ENCODE data around the gene RAD54L2. TPM values are rescaled to one million over a fixed set of nuclear protein-coding genes. Genes with fewer than 3 reads are reported as not detected.
"Not testable (repeated sequence)": the region's sequence is repeated elsewhere in the genome, so short reads cannot be mapped to it uniquely, and the experiment has no call there.

RAD54L2 gene
- total RNA-seq, 2 experiments from 2014 or later, result 24.9 to 27.4 TPM

DNA sequence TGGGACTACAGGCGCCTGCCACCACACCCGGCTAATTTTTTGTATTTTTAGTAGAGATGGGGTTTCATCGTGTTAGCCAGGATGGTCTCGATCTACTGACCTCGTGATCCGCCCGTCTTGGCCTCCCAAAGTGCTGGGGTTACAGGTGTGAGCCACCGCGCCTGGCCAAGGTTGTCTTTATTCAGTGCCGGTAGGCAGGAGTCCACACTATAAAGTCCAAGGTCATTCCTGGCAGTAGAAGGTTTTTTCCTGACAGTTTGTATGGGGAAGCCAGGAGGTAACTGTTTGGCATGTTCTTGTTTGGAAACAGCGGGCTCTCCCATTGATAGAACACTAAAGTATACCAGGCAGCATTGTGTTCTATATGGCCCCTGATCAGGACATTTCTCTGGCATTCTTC is 4.1 kb downstream of the RAD54L2 start:
- Mint-ChIP-seq H3K36me3 (ENCODE audit: low read depth) (peaks cover 17% of the 10 kb centered on the region), H3K4me1 (peaks cover 31% of the 10 kb centered on the region)
- CTCF ChIA-PET, result interaction anchor here (5.7 kb wide), 1 partner anchor 42 kb away, joined by 59 read pairs; the partner anchor contains the start of gene DCAF1
- DNase-seq; H3K27ac Mint-ChIP-seq; POLR2A ChIA-PET; H3K9me3 Mint-ChIP-seq (ENCODE audit: low read depth); ATAC-seq; intact Hi-C loops (cut with DNase I, micrococcal nuclease); H3K4me3 Mint-ChIP-seq; H3K27me3 Mint-ChIP-seq: not testable (repeated sequence)

DNA sequence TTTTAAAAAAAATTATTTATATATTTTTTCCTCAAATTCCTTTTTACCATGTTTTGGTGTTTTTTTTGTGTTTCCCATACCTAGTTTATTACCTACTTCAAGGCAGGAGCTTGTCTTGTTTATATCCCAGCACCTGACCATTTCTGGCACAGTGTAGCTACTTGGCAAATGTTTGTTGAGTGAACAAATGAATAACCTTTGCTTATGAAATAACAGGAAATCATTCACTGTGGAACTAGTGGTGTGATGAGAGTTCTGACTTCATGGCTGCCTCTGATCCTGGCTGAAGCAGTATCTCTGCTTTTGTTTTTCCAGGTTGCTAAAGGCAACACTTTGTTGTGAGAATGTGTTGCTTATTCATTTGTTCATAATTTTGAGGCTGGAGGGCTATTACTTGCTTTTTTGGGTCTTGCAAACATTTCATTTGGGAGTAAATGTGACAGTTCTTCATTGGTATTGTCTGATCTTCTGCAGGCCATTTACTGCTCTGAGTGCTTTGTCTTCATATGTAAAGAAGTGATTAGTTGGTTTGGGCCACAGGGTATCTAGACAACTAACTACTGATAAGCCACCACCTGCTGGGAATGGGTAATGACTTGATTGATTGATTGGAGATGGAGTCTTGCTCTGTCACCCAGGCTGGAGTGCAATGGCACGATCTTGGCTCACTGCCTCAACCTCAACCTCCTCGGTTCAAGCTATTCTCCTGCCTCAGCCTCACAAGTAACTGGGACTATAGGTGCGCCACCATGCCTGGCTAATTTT is 5.7 kb downstream of the RAD54L2 start:
- peaks cover 30% of the 10 kb centered on the region for H3K4me1 Mint-ChIP-seq
- H3K27me3 Mint-ChIP-seq, result no peaks in the 10 kb centered on the region
- peaks cover 16% of the 10 kb centered on the region for H3K36me3 Mint-ChIP-seq (ENCODE audit: low read depth)
- no peak overlapping the region for H3K4me3 Mint-ChIP-seq
- ChIA-PET CTCF (interaction anchor here (0.6 kb wide), 1 partner anchor 24 kb away, joined by 3 read pairs; no protein-coding TSS in a partner anchor), POLR2A (no interaction called here)
- H3K27ac Mint-ChIP-seq, result no peak overlapping the region
- DNase-seq (no peak), ATAC-seq (no peak)
- intact Hi-C loops (cut with DNase I, micrococcal nuclease), result no loop called here
- H3K9me3 Mint-ChIP-seq (ENCODE audit: low read depth), result no peaks in the 10 kb centered on the region

DNA sequence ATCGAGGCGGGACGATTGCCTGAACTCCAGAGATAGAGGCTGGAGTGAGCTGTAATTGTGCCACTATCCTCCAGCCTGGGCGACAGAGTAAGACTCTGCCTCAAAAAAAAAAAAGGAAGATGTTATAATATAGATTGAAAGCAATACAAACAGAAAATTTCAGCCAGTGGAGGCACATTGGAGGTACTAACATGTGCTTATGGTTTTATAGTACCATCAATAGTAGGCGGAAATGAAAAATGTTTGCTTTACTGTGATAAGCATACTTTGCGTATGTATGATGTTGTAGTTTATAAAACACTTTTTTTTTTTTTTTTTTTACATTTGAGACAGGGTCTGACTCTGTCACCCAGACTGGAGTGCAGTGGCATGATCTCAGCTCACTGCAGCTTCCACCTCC is 8.8 kb downstream of the RAD54L2 start:
- no peak for DNase-seq

DNA sequence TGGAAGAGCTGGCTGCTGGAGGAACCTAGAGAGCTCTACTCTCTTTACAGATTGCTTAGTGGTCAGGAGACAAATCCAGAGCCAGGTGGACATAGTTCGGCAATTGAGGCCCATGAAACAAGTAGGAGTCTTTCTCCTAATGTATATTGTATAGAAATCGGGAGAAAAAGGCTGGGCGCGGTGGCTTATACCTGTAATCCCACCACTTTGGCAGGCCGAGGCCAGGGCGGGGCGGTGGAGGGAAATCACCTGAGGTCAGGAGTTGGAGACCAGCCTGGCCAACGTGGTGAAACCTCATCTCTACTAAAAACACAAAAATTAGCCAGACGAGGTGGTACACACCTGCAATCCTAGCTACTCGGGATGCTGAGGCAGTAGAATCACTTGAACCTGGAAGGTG is 10.8 kb downstream of the RAD54L2 start:
- Mint-ChIP-seq H3K36me3 (ENCODE audit: low read depth) (peaks cover 8% of the 10 kb centered on the region), H3K27ac (no peak overlapping the region), H3K4me3 (no peak overlapping the region), H3K27me3 (no peaks in the 10 kb centered on the region), H3K4me1 (peaks cover 1% of the 10 kb centered on the region), H3K9me3 (ENCODE audit: low read depth) (no peaks in the 10 kb centered on the region)
- ATAC-seq, result no peak
- intact Hi-C loops (cut with DNase I, micrococcal nuclease), result no loop called here
- CTCF ChIA-PET, result interaction anchor here (0.9 to 1.6 kb wide), 3 partner anchors 10 to 48 kb away, joined by 3 to 6 read pairs (median 5); no protein-coding TSS in a partner anchor
- POLR2A ChIA-PET, result no interaction called here
- DNase-seq, result no peak

More for the DNA sequence above, 8.8 kb downstream of the RAD54L2 start:
- Mint-ChIP-seq H3K4me3 (no peak overlapping the region), H3K9me3 (ENCODE audit: low read depth) (no peaks in the 10 kb centered on the region), H3K36me3 (ENCODE audit: low read depth) (peaks cover 10% of the 10 kb centered on the region), H3K27ac (no peak overlapping the region), H3K27me3 (no peaks in the 10 kb centered on the region), H3K4me1 (peaks cover 6% of the 10 kb centered on the region)
- ChIA-PET POLR2A (no interaction called here), CTCF (interaction anchor here (0.5 to 2.7 kb wide), 2 partner anchors 9 to 25 kb away, joined by 3 to 7 read pairs; partner anchors contain the start of gene RAD54L2)
- no peak for ATAC-seq
- intact Hi-C loops (cut with DNase I, micrococcal nuclease), result no loop called here

DNA sequence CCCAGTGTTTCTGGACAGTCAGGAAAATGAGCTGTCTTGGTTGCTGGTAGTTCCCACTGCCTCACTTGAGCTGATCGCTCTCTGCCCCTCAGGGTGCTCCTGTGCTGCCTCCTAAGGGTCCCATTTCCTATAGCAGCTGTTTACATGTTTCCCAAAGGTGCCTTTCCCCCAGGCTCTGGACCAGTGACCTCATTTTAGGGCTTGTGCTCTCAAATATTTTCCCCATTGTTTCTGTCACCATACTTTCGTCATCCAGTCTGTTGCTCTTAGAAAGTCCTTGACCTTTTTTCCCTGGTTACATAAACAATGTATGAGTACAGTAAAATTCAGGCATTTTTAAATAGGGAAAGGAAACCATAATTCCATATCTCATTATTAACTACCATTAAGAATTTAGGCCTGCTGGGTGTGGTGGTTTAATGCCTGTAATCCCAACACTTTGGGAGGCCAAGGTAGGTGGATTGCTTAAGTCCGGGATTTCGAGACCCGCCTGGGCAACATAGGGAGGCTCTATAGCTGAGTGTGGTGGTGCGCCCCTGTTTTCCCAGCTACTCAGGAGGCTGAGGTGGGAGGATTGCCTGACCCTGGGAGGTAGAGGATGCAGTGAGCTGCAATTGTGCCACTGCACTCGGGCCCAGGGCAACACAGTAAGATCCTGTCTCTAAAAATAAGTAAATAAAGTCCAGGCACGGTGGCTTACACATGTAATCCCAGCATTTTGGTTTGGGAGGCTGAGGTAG is 11.7 kb downstream of the RAD54L2 start:
- peaks cover 7% of the 10 kb centered on the region for H3K36me3 Mint-ChIP-seq (ENCODE audit: low read depth)
- no peak overlapping the region for H3K4me3 Mint-ChIP-seq
- ATAC-seq, result no peak
- ChIA-PET POLR2A (no interaction called here), CTCF (interaction anchor here (0.6 to 1.6 kb wide), 6 partner anchors 10 to 179 kb away, joined by 3 to 6 read pairs (median 3); partner anchors contain the start of gene RAD54L2)
- H3K27ac Mint-ChIP-seq, result no peak overlapping the region
- intact Hi-C loops (cut with DNase I, micrococcal nuclease), result no loop called here
- H3K9me3 Mint-ChIP-seq (ENCODE audit: low read depth), result no peaks in the 10 kb centered on the region
- no peaks in the 10 kb centered on the region for H3K27me3 Mint-ChIP-seq
- DNase-seq, result no peak
- H3K4me1 Mint-ChIP-seq, result no peaks in the 10 kb centered on the region

DNA sequence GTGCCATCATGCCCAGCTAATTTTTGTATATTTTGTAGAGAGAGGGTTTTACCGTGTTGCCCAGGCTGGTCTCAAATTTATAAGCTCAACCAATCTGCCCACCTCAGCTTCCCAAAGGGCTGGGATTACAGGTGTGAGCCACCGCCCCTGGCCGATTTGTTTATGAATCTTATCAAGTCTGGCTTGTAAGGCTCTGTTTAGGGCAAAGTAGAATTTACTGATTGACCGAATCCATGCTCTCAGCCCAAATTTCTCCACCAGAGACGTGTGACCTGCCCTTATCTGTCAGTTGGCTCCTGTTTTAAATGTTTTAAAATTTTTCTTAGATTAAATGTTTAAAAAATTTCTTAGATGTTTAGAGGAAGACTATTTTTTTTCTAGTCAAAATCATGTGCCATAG is 19.5 kb downstream of the RAD54L2 start:
- ChIA-PET CTCF (no interaction called here), POLR2A (no interaction called here)

DNA sequence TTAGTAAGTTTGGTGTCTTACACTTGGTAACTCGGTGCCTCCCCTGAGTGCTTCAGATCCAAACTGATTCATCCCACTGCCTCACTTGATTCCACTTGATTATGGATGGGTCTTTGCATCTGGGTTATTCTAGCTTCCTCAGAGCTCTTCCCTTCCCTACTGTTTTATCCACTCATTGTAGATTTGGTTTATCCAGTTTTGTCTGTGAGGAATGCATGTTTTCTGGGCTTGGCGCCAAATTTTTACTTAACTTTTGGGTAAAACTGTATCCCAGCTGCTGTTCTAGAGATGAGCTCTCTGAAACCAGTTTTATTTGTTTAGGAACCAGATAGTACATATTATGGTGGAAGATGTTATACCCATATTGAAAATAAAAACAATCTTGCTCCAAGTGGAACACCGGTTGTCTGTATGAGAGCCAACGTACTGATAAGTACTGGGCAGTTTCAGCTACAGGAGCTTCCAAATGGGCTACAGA is 20.9 kb downstream of the RAD54L2 start:
- intact Hi-C loops (cut with DNase I, micrococcal nuclease), result no loop called here
- DNase-seq, result no peak
- Mint-ChIP-seq H3K27ac (no peak overlapping the region), H3K36me3 (ENCODE audit: low read depth) (peaks cover 12% of the 10 kb centered on the region), H3K27me3 (no peaks in the 10 kb centered on the region), H3K9me3 (ENCODE audit: low read depth) (no peaks in the 10 kb centered on the region), H3K4me3 (no peak overlapping the region), H3K4me1 (peaks cover 4% of the 10 kb centered on the region)
- POLR2A ChIA-PET, result no interaction called here
- ATAC-seq, result no peak
- CTCF ChIA-PET, result interaction anchor here (1.3 kb wide), 1 partner anchor 110 kb away, joined by 4 read pairs; no protein-coding TSS in a partner anchor

More for the DNA sequence above, 19.5 kb downstream of the RAD54L2 start:
- Mint-ChIP-seq H3K27ac (no peak overlapping the region), H3K27me3 (no peaks in the 10 kb centered on the region), H3K9me3 (ENCODE audit: low read depth) (no peaks in the 10 kb centered on the region), H3K4me1 (peaks cover 3% of the 10 kb centered on the region), H3K36me3 (ENCODE audit: low read depth) (peaks cover 16% of the 10 kb centered on the region), H3K4me3 (no peak overlapping the region)
- intact Hi-C loops (cut with DNase I, micrococcal nuclease), result no loop called here
- DNase-seq (no peak), ATAC-seq (no peak)

DNA sequence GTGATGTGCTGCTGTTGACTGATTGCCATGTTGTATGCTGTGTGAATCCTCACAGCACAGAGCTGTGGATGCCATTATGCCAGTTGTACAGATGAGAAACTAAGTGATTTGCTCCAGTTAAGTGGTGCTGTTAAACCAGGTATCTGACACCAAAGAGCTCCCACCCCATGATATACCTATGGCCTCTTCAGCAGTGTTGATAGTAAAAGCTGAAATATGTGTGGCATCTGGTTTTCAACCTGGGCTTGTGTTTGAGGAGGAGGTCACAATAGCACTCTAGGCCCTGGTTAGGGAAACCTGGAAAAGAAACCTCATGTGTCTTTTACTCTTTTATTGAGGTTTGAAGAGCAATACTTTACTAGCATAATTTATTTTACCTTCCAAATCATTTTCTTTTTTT is 21.4 kb downstream of the RAD54L2 start:
- Mint-ChIP-seq H3K9me3 (ENCODE audit: low read depth) (no peaks in the 10 kb centered on the region), H3K36me3 (ENCODE audit: low read depth) (peaks cover 12% of the 10 kb centered on the region), H3K27ac (no peak overlapping the region), H3K27me3 (no peaks in the 10 kb centered on the region), H3K4me1 (peaks cover 4% of the 10 kb centered on the region), H3K4me3 (no peak overlapping the region)
- ChIA-PET CTCF (interaction anchor here (0.6 to 1.3 kb wide), 2 partner anchors 109 to 287 kb away, joined by 3 to 4 read pairs; no protein-coding TSS in a partner anchor), POLR2A (no interaction called here)
- ATAC-seq (no peak), DNase-seq (no peak)
- intact Hi-C loops (cut with DNase I, micrococcal nuclease), result no loop called here

DNA sequence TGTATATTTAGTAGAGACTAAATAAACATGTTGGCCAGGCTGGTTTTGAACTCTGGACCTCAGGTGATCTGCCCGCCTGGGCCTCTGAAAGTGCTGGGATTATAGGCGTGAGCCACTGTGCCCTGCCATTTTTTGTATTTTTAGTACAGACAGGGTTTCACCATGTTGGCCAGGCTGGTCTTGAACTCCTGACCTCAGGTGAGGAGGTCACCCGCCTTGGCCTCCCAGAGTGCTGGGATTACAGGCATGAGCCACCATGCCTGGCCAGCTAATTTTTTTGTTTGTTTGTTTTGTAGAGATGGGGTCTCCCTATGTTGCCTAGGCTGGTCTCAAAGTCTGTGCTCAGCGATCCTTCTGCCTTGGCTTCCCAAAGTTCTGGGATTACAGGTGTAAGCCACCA is 23.9 kb downstream of the RAD54L2 start:
- ATAC-seq; DNase-seq; H3K27ac Mint-ChIP-seq; H3K4me3 Mint-ChIP-seq; intact Hi-C loops (cut with DNase I, micrococcal nuclease); H3K36me3 Mint-ChIP-seq (ENCODE audit: low read depth); H3K27me3 Mint-ChIP-seq; H3K9me3 Mint-ChIP-seq (ENCODE audit: low read depth): not testable (repeated sequence)
- POLR2A ChIA-PET, result interaction anchor here (1.2 kb wide), 1 partner anchor 44 kb away, joined by 3 read pairs; no protein-coding TSS in a partner anchor
- CTCF ChIA-PET, result interaction anchor here (0.9 to 1.2 kb wide), 2 partner anchors 36 to 120 kb away, joined by 3 to 4 read pairs; no protein-coding TSS in a partner anchor
- H3K4me1 Mint-ChIP-seq, result peaks cover 12% of the 10 kb centered on the region

DNA sequence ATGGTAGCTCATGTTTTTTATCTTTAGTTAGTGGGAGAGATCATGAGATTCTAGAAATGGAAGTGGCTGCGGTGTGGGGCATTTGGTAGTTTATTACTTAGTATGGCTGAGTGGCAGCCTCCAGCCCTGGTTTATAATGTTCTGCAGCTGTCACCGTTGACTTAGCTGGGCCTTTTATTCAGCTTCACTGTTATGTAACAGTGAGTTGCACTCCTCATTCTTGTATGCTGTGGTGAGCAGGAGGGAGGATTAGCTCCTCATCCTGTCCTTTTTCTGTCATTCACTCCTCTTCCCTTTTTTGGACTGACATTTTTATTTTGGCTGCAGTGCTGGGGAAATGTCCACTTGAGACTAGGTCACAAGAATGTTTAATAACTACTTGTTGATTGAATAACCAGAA is 29.5 kb downstream of the RAD54L2 start:
- ChIA-PET POLR2A (no interaction called here), CTCF (interaction anchor here (0.6 to 1.5 kb wide), 4 partner anchors 23 to 92 kb away, joined by 3 to 5 read pairs (median 4); no protein-coding TSS in a partner anchor)
- Mint-ChIP-seq H3K9me3 (ENCODE audit: low read depth) (no peaks in the 10 kb centered on the region), H3K27ac (no peak overlapping the region), H3K4me1 (peaks cover 13% of the 10 kb centered on the region), H3K27me3 (no peaks in the 10 kb centered on the region), H3K4me3 (no peak overlapping the region), H3K36me3 (ENCODE audit: low read depth) (peaks cover 19% of the 10 kb centered on the region)
- intact Hi-C loops (cut with DNase I, micrococcal nuclease), result no loop called here
- DNase-seq (no peak), ATAC-seq (no peak)

DNA sequence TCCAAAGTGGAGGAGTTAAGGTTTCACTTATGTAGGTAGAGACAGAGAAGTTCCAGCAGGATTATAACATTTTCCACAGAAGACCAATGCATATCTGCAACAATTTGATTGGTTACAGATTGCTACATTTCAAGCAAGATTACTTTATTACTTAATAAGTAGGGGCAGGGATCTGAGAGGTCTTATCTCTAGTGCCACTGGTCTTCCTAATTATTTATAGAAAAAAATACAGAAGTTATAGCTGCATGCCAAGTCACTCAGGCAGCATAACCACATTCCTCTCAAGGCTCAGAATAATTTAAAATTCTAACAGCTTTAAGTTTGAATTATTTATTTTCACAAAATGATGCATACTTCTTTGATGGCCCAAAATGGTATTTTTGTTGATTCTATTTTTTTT is 30.5 kb downstream of the RAD54L2 start:
- Mint-ChIP-seq H3K36me3 (ENCODE audit: low read depth) (peaks cover 22% of the 10 kb centered on the region), H3K9me3 (ENCODE audit: low read depth) (no peaks in the 10 kb centered on the region), H3K27me3 (no peaks in the 10 kb centered on the region), H3K4me3 (no peak overlapping the region), H3K4me1 (peaks cover 12% of the 10 kb centered on the region), H3K27ac (no peak overlapping the region)
- DNase-seq (no peak), ATAC-seq (no peak)
- intact Hi-C loops (cut with DNase I, micrococcal nuclease), result no loop called here
- ChIA-PET POLR2A (no interaction called here), CTCF (no interaction called here)
